Mammary epithelial cell (primary cell): ENCODE measurements around the gene DEPDC5.

Experiments used
- EZH2 ChIP-seq: IDR thresholded peaks from 2 replicates; pipeline ENCODE4 v1.6.1; 2012; ENCODE audit warnings: low read length, inconsistent platforms, borderline replicate concordance
- TF ChIP-seq, protein P1 (sequence below), 2 donors: IDR thresholded peaks in 1 of 2; conservative IDR thresholded peaks in 1 of 2; 2 replicates each; pipeline ENCODE4 v1.5.1; 2011 to 2012; ENCODE audit warnings: inconsistent platforms in 2 of 2, low read length in 2 of 2, mild to moderate bottlenecking in 2 of 2, control low read depth in 1 of 2, low read depth in 1 of 2; ENCODE audit not compliant: insufficient read depth in 1 of 2; ENCODE audit errors: extremely low read depth in 1 of 2

DNA sequence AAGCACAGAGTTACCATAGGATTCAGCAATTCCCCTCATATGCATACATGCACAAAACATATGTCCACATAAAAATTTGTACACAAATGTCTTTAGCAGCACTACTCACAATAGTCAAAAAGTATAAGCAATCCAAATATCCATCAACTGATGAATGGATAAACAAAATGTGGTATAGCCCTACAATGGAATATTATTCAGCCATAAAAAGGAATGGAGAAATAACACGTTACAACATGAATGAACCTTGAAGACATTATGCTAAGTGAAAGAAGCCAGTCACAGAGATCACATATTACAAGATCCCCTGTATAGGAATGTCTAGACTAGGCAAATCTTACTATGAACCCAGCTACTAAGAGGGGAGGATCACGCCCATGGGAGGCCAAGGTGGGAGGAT, 11.1 kb upstream of the DEPDC5 start:
- TF ChIP-seq, protein P1, sequence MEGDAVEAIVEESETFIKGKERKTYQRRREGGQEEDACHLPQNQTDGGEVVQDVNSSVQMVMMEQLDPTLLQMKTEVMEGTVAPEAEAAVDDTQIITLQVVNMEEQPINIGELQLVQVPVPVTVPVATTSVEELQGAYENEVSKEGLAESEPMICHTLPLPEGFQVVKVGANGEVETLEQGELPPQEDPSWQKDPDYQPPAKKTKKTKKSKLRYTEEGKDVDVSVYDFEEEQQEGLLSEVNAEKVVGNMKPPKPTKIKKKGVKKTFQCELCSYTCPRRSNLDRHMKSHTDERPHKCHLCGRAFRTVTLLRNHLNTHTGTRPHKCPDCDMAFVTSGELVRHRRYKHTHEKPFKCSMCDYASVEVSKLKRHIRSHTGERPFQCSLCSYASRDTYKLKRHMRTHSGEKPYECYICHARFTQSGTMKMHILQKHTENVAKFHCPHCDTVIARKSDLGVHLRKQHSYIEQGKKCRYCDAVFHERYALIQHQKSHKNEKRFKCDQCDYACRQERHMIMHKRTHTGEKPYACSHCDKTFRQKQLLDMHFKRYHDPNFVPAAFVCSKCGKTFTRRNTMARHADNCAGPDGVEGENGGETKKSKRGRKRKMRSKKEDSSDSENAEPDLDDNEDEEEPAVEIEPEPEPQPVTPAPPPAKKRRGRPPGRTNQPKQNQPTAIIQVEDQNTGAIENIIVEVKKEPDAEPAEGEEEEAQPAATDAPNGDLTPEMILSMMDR (conservative IDR thresholded peaks at IDR 0.05 in 1 of 2, IDR thresholded peaks at IDR 0.05 in 1 of 2; ENCODE audit: extremely low read depth in 1 of 2, insufficient read depth in 1 of 2, low read depth in 1 of 2, low read length in 2 of 2) = no peak
- no peak for TF ChIP-seq EZH2
